ENCODE measurements around the gene RAB9A. TPM values are rescaled to one million over a fixed set of nuclear protein-coding genes. Genes with fewer than 3 reads are reported as not detected.

The RAB9A gene
- total and polyA plus RNA-seq, 2 donors (not counting 3 experiments of a cell fraction or from before 2014, with no cell fraction given): 11.5 to 19.2 TPM

DNA sequence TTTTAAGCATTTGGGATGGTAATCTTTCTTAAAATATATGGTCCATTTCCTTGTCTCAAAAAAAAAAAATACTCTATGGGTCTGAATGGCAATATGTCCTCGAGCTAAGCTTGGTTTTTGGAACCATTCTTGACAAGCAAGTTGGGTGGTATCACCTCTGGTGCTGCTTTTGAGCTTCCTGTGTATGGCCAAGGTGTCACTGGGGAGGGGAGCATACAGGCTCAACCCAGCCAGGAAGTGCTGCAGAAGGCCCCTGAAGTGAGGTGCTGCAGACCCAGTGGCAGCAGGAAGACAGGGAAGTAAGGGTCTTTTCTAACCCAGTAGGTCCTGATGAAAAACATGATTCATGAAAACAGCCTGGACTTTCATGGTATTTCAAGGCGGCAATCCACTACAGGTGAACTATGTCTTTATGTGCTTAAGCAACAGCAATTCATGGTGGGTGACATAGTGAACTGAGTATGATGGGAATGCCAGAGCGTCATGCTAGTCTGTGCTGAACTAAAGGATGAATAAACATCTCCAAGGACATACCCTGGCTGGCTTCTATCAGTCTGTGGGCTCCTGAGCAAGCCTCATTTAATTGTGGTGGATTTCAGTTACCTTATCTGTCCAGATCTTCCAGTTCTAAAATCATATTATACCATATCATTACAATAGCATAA lies 30.4 kb downstream of the RAB9A start:
- no peaks in the 10 kb centered on the region for H4K20me1 ChIP-seq (replicated peaks; ENCODE audit: control insufficient read depth, extremely low read depth, insufficient read depth, low read length)
- dilution Hi-C loops (cut with MboI; ENCODE audit: extremely low pct_ligation_motif_present, low sequenced_read_pairs): no loop called here
- TF ChIP-seq GATA2 (IDR thresholded peaks at IDR 0.05; ENCODE audit: insufficient read depth, insufficient read length, low read depth, low read length): no peak
- TF ChIP-seq EZH2 (IDR thresholded peaks at IDR 0.05; ENCODE audit: borderline replicate concordance, low read depth, low read length, severe bottlenecking): no peak
- TF ChIP-seq, protein P1, sequence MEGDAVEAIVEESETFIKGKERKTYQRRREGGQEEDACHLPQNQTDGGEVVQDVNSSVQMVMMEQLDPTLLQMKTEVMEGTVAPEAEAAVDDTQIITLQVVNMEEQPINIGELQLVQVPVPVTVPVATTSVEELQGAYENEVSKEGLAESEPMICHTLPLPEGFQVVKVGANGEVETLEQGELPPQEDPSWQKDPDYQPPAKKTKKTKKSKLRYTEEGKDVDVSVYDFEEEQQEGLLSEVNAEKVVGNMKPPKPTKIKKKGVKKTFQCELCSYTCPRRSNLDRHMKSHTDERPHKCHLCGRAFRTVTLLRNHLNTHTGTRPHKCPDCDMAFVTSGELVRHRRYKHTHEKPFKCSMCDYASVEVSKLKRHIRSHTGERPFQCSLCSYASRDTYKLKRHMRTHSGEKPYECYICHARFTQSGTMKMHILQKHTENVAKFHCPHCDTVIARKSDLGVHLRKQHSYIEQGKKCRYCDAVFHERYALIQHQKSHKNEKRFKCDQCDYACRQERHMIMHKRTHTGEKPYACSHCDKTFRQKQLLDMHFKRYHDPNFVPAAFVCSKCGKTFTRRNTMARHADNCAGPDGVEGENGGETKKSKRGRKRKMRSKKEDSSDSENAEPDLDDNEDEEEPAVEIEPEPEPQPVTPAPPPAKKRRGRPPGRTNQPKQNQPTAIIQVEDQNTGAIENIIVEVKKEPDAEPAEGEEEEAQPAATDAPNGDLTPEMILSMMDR (IDR thresholded peaks at IDR 0.05; ENCODE audit: extremely low read depth in 1 of 2, insufficient read depth in 1 of 2, low read depth in 1 of 2, low read length in 2 of 2): no peak
- TF ChIP-seq JUN (IDR thresholded peaks at IDR 0.05; ENCODE audit: borderline replicate concordance, insufficient read depth, insufficient read length, low read depth): no peak
- no peak for TF ChIP-seq POLR2AphosphoS5 (IDR thresholded peaks at IDR 0.05; ENCODE audit: insufficient read depth, low read depth, low read length)
- no peak for TF ChIP-seq MYC (IDR thresholded peaks at IDR 0.05; ENCODE audit: low read depth, low read length)
- TF ChIP-seq POLR2A (IDR thresholded peaks at IDR 0.05; ENCODE audit: low read depth, low read length): no peak
- TF ChIP-seq FOS (IDR thresholded peaks at IDR 0.05; ENCODE audit: borderline replicate concordance, insufficient read depth, low read length): no peak
- no peak for TF ChIP-seq MAX (IDR thresholded peaks at IDR 0.05; ENCODE audit: insufficient read depth, insufficient read length)
- H3K4me1 ChIP-seq (ENCODE audit: control insufficient read depth, extremely low read depth, insufficient read depth, low read length): no peaks in the 10 kb centered on the region
- no peaks in the 10 kb centered on the region for H3K27me3 ChIP-seq (ENCODE audit: control insufficient read depth in 2 of 2, insufficient read depth in 2 of 2, low read length in 2 of 2)
- ChIA-PET CTCF (no interaction called here), POLR2A (no interaction called here)
- H2AFZ ChIP-seq (ENCODE audit: low read depth, low read length): no peak overlapping the region
- DNase-seq (ENCODE audit: low read depth, low spot score): no peak
- H3K9me3 ChIP-seq (replicated peaks; ENCODE audit: control insufficient read depth, insufficient read depth, low read length): no peaks in the 10 kb centered on the region
- BruUV-seq (replicated peaks): no TSS peak
- H3K9me1 ChIP-seq (replicated peaks; ENCODE audit: control insufficient read depth, extremely low read depth, insufficient read depth, low read length): no peaks in the 10 kb centered on the region
- peaks cover 0 to 4% of the 10 kb centered on the region in 2 experiments for H3K36me3 ChIP-seq (ENCODE audit: control insufficient read depth in 2 of 2, extremely low read depth in 1 of 2, insufficient read depth in 2 of 2, low read length in 2 of 2)
- intact Hi-C loops (cut with micrococcal nuclease): no loop called here
- H3K9ac ChIP-seq (replicated peaks; ENCODE audit: extremely low read depth, insufficient read depth, low read length): no peak overlapping the region
- H3K4me3 ChIP-seq (replicated peaks in 1 of 3; ENCODE audit: insufficient read depth in 1 of 3, low read depth in 1 of 3, low read length in 3 of 3): no peak overlapping the region
- FAIRE-seq: no peak
- no peak overlapping the region for H3K4me2 ChIP-seq (ENCODE audit: insufficient read depth, low read length)
- H3K27ac ChIP-seq (ENCODE audit: insufficient read depth, low read depth, low read length): no peak overlapping the region
- peaks cover 2% of the 10 kb centered on the region for H3K79me2 ChIP-seq (ENCODE audit: control insufficient read depth, insufficient read depth, low read length)
